ENCODE results near the gene EEF2.

DNA sequence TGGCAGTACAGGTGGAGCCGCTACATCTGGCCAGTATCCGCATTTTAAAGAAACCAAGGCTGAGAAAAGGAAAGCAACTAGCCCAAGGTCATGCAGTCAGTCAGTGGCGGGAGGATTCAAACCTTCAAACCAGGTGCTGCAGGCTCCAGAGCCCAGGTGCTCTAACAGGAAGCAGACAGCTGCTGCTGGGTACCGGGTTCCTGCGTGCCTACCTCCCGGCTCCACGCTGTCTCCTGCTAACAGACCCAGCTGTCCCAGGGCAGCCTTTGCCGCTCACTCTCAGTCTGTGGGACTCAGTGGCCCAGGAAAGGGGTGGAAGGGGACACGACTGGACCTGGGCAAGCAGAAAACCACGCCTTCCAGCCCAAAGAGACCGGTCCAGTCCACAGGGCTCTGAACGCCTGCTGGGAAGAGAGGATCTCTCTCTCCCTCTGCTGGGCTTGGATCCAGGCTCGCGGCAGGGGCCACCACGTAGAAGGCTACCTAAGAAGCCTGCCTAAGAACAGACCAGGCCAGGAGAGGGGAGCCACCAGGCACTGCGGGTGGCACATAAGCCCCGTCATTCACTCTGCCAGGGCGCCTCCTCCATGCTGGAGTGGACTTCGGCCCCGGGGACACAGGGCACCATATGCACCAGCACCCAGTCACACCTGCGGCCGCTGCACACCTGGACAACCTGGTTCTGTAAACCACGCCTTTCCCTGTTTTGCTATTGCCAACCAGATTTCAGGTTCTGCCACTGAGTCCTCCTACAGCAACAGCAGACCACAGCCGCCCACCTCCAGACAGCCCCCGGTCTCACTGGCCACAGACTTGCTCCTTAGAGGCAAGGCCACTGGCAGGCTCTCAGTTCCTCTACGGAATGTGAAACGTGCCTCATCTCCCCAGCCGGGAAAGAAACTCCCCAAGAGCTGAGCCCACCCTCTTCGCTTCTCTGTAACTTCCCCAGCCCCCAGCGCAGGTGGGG is 18.9 kb downstream of the EEF2 start:
- TF ChIP-seq POLR2A (IDR thresholded peaks at IDR 0.05; ENCODE audit: extremely low read depth, insufficient read length): no peak
- TF ChIP-seq, protein P1, sequence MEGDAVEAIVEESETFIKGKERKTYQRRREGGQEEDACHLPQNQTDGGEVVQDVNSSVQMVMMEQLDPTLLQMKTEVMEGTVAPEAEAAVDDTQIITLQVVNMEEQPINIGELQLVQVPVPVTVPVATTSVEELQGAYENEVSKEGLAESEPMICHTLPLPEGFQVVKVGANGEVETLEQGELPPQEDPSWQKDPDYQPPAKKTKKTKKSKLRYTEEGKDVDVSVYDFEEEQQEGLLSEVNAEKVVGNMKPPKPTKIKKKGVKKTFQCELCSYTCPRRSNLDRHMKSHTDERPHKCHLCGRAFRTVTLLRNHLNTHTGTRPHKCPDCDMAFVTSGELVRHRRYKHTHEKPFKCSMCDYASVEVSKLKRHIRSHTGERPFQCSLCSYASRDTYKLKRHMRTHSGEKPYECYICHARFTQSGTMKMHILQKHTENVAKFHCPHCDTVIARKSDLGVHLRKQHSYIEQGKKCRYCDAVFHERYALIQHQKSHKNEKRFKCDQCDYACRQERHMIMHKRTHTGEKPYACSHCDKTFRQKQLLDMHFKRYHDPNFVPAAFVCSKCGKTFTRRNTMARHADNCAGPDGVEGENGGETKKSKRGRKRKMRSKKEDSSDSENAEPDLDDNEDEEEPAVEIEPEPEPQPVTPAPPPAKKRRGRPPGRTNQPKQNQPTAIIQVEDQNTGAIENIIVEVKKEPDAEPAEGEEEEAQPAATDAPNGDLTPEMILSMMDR (IDR thresholded peaks at IDR 0.05; ENCODE audit: low read depth, low read length): no peak
- TF ChIP-seq MYC (IDR thresholded peaks at IDR 0.05; ENCODE audit: low read depth, low read length): no peak
- TF ChIP-seq, protein P2, sequence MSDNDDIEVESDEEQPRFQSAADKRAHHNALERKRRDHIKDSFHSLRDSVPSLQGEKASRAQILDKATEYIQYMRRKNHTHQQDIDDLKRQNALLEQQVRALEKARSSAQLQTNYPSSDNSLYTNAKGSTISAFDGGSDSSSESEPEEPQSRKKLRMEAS (IDR thresholded peaks at IDR 0.05; ENCODE audit: low read depth, low read length): no peak
